ENCODE results near the gene IL17REL. TPM values are rescaled to one million over a fixed set of nuclear protein-coding genes. Genes with fewer than 3 reads are reported as not detected.

IL17REL gene
- total RNA-seq, 1 experiment from 2014 or later = not detected

- no TSS peak for BruUV-seq (replicated peaks)
- no peak overlapping the region for H3K4me3 ChIP-seq (ENCODE audit: low read depth, low read length)
- POLR2A ChIA-PET = no interaction called here
- no peaks in the 10 kb centered on the region for H3K36me3 ChIP-seq (ENCODE audit: control insufficient read depth, insufficient read depth, low read length)
- intact Hi-C loops (cut with micrococcal nuclease; ENCODE audit: unreplicated experiment) = no loop called here
- TF ChIP-seq CTCF (IDR thresholded peaks at IDR 0.05; ENCODE audit: insufficient read depth in 1 of 2, low read depth in 1 of 2, low read length in 1 of 2, severe bottlenecking in 1 of 2, unreplicated experiment in 1 of 2) = no peak
- no peak for DNase-seq
- Mint-ChIP-seq H3K9me3 (ENCODE audit: unreplicated experiment) (no peaks in the 10 kb centered on the region), H3K36me3 (ENCODE audit: insufficient read depth, unreplicated experiment) (no peaks in the 10 kb centered on the region), H3K4me1 (ENCODE audit: low read depth, unreplicated experiment) (peaks cover 9% of the 10 kb centered on the region), H3K4me3 (ENCODE audit: unreplicated experiment) (no peak overlapping the region), H3K27me3 (ENCODE audit: insufficient read depth, unreplicated experiment) (no peaks in the 10 kb centered on the region), H3K27ac (ENCODE audit: unreplicated experiment) (peak overlapping the region; percentile 59)
- H3K4me1 ChIP-seq = no peaks in the 10 kb centered on the region; the same call in 1 of the 2 replicates
- H3K27me3 ChIP-seq (replicated peaks; ENCODE audit: control insufficient read depth, insufficient read depth, low read length) = no peaks in the 10 kb centered on the region
- H3K9me3 ChIP-seq = no peaks in the 10 kb centered on the region
- CTCF ChIA-PET = interaction anchor here (0.7 kb wide), 1 partner anchor 20 kb away, joined by 4 read pairs; no protein-coding TSS in a partner anchor
Measured at GRCh38 chr22:50004918-50005317, 7.6 kb downstream of the IL17REL start.

DNA sequence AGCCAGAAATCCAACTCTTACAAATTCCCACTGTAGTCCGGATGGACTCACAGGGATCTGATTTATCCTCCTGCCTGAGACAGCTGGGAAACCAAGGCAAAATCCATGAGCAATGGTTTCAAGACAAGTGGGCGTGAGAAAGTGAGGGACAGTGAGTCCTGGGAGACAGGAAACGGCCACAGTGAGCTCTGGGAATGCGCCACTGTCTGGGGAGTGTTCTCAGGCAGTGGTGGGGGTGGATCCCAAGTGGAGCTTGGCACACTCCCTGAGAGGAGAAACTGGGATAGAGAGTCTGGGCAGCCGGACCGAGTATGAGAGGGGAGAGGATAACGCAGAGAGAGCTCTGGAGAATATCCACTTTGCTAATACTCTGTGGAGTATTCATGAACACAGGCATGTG lies 9.8 kb downstream of the IL17REL start:
- Histone ChIP-seq H3K36me3 (ENCODE audit: control insufficient read depth, insufficient read depth, low read length) (no peaks in the 10 kb centered on the region), H3K27me3 (replicated peaks; ENCODE audit: control insufficient read depth, insufficient read depth, low read length) (no peaks in the 10 kb centered on the region), H3K9me3 (no peaks in the 10 kb centered on the region), H3K4me1 (no peaks in the 10 kb centered on the region; the same call in 1 of the 2 replicates), H3K4me3 (ENCODE audit: low read depth, low read length) (no peak overlapping the region)
- H3K27ac Mint-ChIP-seq (ENCODE audit: unreplicated experiment) = no peak overlapping the region
- CTCF ChIA-PET = interaction anchor here (1.1 kb wide), 1 partner anchor 28 kb away, joined by 3 read pairs; no protein-coding TSS in a partner anchor
- peaks cover 9% of the 10 kb centered on the region for H3K4me1 Mint-ChIP-seq (ENCODE audit: low read depth, unreplicated experiment)
- no peak for TF ChIP-seq CTCF (IDR thresholded peaks at IDR 0.05; ENCODE audit: insufficient read depth in 1 of 2, low read depth in 1 of 2, low read length in 1 of 2, severe bottlenecking in 1 of 2, unreplicated experiment in 1 of 2)
- H3K4me3 Mint-ChIP-seq (ENCODE audit: unreplicated experiment) = no peak overlapping the region
- BruUV-seq (replicated peaks) = no TSS peak
- POLR2A ChIA-PET = no interaction called here
- intact Hi-C loops (cut with micrococcal nuclease; ENCODE audit: unreplicated experiment) = no loop called here
- no peak for DNase-seq
- H3K27me3 Mint-ChIP-seq (ENCODE audit: insufficient read depth, unreplicated experiment) = no peaks in the 10 kb centered on the region
- no peaks in the 10 kb centered on the region for H3K9me3 Mint-ChIP-seq (ENCODE audit: unreplicated experiment)
- no peaks in the 10 kb centered on the region for H3K36me3 Mint-ChIP-seq (ENCODE audit: insufficient read depth, unreplicated experiment)

- Mint-ChIP-seq H3K36me3 (ENCODE audit: insufficient read depth, unreplicated experiment) (no peaks in the 10 kb centered on the region), H3K27me3 (ENCODE audit: insufficient read depth, unreplicated experiment) (no peaks in the 10 kb centered on the region)
Measured at GRCh38 chr22:50001388-50002231, 11.0 kb downstream of the IL17REL start.

More at GRCh38 chr22:50001388-50002231, 11.0 kb downstream of the IL17REL start:
- Histone ChIP-seq H3K4me3 (ENCODE audit: low read depth, low read length) (no peak overlapping the region), H3K9me3 (no peaks in the 10 kb centered on the region), H3K27me3 (replicated peaks; ENCODE audit: control insufficient read depth, insufficient read depth, low read length) (no peaks in the 10 kb centered on the region), H3K4me1 (no peaks in the 10 kb centered on the region; the same call in 1 of the 2 replicates), H3K36me3 (ENCODE audit: control insufficient read depth, insufficient read depth, low read length) (no peaks in the 10 kb centered on the region)
- DNase-seq = no peak
- Mint-ChIP-seq H3K27ac (ENCODE audit: unreplicated experiment) (no peak overlapping the region), H3K4me3 (ENCODE audit: unreplicated experiment) (no peak overlapping the region), H3K9me3 (ENCODE audit: unreplicated experiment) (no peaks in the 10 kb centered on the region), H3K4me1 (ENCODE audit: low read depth, unreplicated experiment) (peaks cover 9% of the 10 kb centered on the region)
- intact Hi-C loops (cut with micrococcal nuclease; ENCODE audit: unreplicated experiment) = no loop called here
- no peak for TF ChIP-seq CTCF (IDR thresholded peaks at IDR 0.05; ENCODE audit: insufficient read depth in 1 of 2, low read depth in 1 of 2, low read length in 1 of 2, severe bottlenecking in 1 of 2, unreplicated experiment in 1 of 2)
- POLR2A ChIA-PET = no interaction called here
- no TSS peak for BruUV-seq (replicated peaks)
- CTCF ChIA-PET = interaction anchor here (0.6 to 1.1 kb wide), 2 partner anchors 29 to 65 kb away, joined by 3 to 4 read pairs; no protein-coding TSS in a partner anchor

All from Caco-2 (cell line).